HTERT RPE-1 (cell line): Measurements from ENCODE around the gene NATD1.
"Not testable (repeated sequence)": the region's sequence is repeated elsewhere in the genome, so short reads cannot be mapped to it uniquely, and the experiment has no call there.

ENCODE experiments used
- in situ Hi-C: fragments of 300-500 bp; cut with MboI; formaldehyde crosslinking; loops from 4 replicates; pipeline ENCODE4 v1.14.3; 2020; ENCODE audit warnings: low sequenced_read_pairs

Gene NATD1

DNA sequence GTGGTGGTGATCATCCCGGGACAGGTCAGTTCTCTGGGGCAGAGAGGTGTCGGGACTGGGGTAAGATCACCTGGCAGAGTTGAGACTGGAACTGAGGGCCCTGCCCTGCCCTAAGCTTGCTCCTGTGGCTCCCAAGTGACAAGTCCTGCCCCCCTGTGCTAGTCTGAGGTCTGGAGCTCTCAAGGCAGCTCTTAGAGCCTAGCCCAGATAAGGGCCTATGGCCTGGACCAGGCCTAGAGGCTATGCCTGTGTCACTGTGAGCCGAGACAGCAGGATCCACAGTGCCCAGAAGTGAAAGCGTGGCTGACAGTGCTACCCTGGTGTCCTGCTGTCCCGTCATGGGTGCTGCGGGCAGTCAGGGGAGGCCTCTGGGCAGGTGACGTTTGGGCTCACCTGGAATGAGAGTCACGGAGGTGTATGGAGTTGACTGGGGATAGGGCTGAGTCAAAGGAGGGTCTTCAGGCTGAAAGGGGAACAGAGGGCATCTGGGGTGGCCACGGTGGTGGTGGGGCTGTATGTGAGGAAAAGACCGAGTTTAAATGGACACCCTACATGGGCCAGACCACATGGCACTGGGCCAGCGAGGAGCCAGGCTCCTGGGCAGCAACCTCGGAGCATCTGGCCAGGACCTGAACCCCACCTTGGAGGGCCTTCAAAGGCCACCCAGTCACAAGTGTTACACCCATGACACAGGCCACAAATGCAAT, 5.5 kb downstream of the NATD1 start:
- in situ Hi-C loops = no loop called here

DNA sequence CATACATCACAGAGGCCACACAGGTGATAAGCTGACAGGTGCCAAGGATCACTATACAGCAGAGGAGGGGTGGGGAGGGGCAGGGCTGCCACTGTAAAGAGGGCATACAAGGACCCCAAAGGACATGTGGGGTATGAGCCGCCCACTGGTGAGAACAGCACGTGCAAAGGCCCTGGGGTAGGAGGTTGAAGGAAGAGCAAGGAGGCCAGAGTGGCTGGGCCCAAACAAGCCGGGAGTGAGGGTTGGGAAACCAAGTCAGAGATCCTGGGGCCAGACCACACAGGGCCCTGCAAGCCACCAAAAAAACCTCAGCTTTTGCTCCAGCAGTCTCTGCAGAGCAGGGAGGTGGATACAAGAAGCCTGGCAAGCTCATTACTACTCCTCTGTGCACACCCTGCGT, 6.5 kb downstream of the NATD1 start:
- in situ Hi-C loops = no loop called here

DNA sequence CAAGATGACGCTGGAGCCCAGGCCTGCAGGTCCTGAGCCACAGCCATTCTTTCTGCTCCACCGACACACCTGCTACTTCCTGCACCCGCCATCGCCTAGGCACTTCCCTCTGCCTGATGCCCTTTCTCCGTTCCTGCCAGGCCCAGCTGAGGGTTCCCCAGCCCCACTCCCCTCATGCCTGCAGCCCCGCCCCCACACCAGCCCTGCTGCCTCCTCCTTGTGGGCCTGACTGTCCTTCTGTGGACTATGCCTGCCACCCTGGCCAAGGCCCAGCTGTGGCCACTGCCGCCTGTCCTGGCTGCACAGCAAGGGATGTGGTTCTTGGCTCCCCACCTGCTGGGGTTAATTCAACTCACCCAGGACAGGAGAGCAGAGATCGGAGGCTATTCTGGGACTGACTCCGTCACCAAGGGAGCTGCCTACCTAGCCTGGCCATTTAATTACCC, 7.5 kb downstream of the NATD1 start:
- in situ Hi-C loops = no loop called here

DNA sequence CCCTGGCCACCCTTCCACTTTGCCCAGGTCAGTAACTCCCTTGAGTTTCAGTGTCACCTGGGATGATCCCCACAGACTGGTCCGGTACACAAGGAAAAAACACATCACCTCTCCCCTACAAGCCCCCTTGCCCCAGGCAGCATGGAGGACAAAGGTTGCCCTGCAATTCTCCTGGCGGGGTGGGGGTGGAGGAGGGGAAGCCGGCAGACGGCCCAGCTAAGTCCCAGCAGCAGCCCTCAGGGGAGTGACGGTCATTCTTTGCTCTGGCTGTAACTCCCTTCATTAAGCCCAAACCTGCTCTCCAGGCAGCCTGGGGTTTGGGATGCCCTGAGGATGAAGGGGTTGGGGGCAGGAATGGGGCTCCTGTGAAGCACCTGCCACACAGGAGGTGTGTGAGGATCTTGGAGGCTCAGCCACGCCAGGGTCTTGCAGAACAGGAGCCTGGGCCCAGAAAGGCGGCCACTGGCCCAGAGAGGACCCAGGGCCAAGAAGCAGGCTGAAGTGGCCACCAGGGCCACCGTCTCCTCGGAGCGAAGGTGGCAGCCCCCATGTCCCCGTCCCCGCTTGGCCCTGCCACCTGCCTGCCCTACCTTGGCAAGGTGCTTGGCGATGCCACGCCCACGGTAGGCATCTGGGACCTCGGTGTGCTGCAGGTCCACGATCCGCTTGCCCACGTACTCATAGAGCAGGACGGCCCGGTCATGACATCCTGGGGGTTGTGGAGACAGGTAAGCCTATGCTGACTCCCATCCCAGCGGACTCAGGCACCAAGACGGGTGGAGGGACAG, 9.5 kb downstream of the NATD1 start:
- in situ Hi-C loops = no loop called here

DNA sequence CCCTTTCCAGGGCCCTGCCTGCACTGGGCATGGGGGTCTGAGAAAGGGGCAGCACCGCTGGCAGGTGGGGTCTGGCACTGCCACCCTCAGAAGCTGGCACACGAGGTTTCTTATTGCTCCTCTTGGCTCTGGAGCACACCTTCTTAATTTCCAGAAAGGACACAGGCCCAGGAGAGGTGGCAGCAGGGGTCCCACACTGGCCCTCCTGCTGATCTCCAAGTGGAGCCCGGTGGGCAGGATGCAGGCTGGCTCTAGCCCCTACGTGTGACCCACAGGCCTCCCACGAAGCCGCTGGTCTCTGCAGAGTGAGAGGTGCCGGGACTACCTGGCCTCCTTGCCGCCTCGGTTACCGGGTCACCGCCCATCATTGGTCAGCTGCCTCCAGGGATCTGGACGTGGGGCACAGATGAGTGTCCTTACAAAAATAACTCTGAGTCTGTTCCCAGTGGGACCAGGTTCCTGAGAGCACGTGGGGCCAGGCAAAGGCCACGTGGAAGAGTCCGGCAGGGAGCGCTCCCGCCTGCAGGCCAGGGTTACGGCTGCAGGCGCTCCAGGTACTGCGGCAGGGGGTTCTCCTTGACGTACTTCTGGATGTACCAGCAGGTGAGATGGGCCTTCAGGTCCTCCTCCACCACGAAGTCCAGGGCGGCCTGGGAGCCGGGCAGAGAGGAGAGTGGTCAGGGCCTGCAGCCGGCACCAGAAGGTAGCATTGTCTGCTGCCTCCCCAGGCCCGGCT, 10.3 kb downstream of the NATD1 start:
- in situ Hi-C loops = no loop called here

DNA sequence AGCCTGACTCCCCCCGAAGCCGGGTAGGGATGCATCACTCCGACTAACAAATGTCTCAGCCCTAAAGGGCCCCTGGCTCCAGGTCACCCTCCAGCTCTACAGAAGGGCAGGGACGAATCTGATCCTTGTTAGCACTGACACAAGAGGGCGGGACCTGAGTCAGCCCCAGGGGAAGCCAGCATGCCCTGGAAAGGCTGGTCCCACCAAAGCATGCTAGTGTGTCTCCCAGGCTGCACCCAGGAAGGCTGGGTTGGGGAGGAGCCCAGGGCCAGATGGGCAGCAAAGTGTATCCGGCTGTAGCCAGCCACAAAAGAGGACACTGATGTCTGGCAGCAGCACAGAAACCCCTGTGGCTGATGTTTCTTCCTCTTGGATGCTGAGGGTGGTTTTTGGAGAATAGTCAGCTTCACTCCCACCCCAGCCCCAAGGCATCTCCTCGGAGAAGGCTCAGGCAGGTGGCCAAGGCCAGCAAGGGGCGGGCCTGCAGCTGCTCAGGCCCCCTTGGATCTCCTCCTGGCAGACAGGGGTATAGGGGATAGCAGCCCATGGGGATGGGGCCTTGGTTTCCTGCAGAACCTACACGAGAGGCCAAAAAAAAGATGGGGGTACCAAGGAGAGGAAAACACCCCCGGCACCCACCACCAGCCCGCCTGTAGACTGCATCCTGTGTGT, 11.0 kb downstream of the NATD1 start:
- in situ Hi-C loops = no loop called here

DNA sequence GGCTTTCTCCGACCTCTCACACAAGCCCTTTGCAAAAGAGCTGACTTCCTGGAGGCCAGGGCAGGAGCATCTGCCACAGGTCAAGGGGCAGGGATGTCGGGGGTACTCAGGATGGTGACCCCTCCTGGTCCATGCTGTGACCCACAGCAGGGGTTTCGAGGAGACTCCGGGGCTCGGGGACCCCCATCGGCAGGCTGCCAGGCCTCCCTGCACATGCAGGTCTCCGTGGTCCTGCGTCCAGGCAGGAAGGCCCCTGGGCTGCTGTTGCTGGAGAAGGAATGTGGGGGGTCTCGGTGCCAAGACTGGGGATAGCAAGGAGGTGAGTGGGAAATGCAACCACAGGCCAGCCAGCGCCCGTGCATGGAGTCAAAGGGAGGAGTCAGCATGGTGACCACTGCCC, 11.6 kb downstream of the NATD1 start:
- in situ Hi-C loops = no loop called here

DNA sequence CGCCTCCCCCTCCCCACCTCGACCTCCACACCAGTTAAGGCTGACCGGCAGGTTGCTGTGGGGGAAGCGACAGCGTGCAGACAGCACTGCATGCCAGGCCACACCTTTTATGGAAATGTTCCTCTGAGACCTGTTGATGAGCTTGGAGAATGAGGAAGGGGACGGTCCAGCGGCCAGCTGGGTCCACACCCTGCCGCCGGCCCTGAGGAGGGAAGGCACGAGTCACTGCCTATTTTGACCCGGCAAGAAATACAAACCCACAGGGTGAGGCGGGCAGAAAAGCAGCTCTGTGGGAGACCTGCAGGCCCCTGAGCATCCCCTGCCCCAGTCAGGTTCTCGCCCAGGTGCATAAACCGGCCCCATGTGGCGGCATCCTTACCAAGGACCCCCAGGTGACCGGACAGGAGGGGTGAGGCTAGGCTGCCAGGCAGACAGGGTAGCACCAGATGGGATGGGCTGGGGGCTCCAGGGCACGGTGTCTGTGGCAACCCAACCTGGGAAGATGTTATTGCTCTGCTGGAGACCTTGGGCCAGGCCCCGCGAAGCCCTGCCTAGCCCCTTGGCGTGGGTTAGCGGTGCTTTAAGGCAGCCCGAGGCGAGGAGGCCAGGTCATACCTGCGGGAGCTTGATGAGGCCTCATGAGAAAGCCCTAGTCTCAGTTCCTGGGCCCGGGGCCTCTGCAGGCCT, 12.7 kb downstream of the NATD1 start:
- in situ Hi-C loops = no loop called here

DNA sequence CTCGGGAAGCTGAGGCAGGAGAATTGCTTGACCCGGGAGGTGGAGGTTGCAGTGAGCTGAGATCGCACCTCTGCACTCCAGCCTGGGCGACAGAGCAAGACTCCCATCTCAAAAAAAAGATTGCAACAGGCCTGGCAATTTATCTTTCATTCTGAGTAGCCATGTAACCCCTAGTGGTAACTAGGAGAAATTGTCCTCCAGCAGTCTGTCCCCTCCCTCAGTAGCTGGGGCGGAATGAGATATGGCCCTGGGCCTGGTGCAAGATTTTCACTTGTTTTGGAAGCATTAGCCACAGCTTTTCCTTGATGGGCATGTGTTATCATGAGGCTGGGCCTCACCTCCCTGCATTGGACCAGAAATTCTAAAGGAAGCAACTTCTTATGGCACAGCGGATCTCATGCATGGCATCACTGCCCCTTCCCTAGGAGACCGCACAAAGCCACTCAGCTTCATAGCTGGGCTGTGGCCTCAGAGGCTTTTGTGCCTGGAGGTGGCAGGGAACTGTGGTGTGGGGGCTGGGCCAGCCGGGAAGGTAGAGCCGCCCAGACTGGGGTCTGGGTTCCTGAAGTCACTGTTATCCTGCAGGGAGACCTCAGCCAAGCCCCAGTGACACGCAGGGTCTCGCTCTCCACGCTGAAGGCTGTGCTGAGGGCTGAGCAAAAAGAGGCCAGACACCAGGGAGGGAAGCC, 13.4 kb downstream of the NATD1 start:
- in situ Hi-C loops = no loop called here

DNA sequence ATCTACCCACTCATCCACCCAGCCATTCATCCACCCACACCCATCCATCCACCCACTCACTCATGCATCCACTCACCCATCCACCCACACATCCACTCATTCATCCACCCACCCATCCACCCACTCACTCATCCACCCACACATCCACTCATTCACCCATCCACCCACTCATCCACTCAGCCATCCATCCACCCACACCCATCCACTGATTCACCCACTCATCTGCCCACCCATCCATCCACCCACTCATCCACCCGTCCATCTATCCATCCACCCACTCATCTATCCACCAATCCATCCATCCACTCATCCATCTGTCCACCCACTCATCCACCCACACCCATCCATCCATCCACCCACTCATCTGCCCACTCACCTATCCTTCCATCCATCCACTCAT, 17.3 kb downstream of the NATD1 start:
- in situ Hi-C loops = no loop called here

DNA sequence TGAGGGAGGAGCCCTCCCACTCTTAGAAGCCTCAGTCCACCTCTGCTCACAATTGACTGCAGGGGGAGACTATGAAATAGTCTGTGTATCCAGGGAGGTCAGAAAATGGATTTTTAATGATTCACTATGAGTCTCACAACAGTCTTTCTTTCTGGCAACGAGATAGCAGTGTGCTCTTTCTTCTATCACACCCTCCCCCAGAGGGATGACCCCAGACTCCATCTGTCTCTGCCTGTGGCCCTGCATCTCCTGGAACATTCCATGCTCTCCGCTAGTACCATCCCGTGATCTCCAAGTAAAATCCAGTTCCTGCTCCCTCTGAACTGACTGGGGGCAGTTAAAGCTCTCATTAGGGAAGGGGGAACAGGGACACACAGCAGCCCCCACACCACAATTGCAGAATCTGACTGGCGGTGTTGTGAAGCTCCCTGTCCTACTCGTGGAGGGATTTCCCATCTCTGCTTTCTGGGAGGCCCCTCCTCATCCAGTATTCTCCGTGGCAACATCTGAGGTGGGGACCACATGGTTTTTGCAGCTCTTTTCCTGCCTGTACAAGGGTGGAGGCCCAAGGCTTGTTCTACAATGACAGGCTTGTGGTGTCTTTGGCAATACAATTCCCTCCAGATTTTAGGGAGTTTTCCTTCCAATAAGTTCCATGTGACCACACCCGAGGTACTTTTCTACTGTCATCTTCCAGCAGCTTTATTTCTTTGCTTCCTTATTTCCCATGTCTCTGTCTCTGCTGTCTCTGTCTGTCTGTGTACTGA, 19.4 kb downstream of the NATD1 start:
- in situ Hi-C loops = no loop called here

DNA sequence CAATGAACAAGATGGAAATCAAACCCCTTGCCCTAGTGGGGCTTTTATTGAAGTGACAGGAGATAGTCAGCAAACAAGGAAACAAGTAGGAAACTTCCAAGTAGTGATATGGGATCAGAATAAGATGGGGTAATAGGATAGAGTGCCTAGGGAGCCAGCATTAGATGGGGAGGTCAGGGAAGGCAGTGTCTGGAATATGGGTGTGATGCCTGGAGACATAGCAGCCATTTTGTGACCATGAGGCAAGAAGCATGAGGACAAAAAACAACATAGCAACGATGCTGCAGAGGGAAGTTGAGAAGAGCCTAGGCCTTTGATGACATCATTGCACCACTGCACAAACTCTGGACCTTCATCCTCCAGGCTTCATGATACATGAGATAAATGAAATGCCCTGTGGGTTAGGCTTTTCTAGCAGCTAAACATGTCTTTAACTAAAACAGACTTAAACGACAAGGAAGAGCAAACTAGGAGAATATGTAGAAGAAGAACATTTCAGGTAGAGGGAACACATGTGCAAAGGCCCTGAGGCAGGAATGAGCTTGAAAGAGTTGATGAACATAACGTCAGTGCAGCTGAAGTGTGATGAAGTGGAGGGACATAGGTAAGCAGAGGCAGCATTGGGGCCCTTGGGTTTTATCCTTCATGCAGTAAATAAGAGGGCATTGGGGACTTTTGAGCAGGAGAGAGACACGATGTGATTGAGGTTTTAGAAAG, 21.0 kb downstream of the NATD1 start:
- in situ Hi-C loops = no loop called here

DNA sequence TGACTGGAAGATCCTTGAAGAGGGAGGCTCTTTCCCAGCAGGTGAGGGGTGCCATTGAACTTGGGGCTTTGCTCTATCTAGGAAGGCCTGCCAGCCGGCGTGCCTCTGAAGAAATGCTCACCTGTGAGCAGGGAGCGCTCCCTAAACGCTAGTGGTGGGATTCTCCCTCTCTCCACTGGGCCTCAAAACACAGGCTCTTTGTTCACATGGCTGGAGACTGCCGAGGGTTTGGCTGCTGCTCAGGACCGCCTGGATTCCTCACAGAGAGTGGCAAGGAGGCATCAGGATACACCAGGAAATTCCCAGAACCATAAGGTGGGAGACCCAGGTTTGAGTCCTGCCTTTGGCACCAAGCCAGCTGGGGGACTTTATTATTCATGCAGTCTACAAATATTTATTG, 21.7 kb downstream of the NATD1 start:
- in situ Hi-C loops = no loop called here

DNA sequence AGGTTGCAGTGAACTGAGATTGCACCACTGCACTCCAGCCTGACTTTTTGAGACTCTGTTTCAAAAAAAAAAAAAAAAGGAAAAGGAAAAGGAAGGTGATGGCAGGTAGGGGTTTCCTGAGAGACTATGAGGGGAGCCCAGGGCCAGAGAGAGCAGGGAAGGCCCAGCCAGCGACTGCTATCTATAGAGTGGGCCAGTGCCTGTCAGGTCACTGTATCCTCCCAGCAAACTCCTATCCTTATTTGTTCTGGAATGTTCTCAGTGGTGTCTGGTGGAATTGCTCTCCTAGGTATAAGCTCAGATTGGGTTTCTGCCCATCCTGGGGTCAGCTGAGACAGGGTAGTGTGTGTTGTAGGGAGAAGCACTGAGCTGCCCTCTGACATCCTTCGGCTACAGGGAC, 24.4 kb downstream of the NATD1 start:
- in situ Hi-C loops = no loop called here

DNA sequence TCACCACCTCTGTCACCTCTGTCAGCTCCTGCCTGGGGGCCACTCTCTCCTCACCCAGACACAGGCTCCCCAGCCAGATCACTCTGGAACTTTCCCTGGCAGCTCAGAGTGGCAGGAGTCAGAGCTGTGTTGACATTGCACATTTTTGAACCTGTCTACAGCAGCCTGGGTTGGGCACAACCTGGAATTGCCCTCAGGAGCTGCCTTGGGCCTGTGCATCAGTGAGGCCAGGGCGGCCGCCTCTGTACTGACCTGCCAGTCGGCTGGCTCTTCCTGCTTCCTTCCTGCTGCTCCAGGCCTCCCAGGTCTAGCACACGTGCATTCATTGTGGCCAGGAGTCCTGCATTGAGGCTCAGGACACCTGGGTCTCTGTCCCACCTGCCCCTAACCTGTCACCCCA, 25.1 kb downstream of the NATD1 start:
- in situ Hi-C loops = no loop called here

DNA sequence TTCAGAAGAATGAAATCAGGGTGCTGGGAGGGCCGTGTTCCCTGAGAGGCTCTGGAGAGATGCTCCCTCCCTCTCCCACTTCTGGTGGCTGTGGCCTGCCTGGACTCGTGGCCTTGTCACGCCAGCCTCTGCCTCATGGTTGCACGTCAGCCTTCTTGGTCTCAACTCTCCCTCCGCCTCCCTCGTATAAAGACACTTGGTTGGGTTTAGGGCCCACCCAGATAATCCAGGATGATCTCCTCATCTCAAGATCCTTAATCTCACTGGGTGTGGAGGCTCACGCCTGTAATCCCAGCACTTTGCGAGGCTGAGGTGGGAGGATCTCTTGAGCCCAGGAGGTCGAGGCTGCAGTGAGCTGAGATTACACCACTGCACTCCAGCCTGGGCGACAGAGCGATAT, 25.9 kb downstream of the NATD1 start:
- in situ Hi-C loops = not testable (repeated sequence)

DNA sequence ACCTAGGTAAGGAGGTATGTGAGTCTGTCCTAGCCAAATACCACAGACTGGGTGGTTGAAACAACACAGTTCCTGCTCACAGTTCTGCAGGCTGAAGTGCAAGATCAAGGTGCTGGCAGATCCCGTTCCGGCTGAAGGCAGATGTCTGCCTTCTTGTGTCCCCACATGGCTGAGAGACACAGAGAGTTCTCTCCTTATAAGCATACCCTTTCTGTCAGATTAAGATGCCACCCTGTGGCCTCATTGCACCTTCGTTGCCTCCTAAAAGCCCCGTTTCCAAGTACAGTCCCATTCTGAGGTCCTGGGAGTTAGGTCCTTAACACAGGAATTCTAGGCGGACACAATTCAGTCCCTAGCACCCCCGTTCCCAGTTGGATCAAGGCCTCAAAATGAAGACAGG, 30.1 kb downstream of the NATD1 start:
- in situ Hi-C loops = no loop called here

DNA sequence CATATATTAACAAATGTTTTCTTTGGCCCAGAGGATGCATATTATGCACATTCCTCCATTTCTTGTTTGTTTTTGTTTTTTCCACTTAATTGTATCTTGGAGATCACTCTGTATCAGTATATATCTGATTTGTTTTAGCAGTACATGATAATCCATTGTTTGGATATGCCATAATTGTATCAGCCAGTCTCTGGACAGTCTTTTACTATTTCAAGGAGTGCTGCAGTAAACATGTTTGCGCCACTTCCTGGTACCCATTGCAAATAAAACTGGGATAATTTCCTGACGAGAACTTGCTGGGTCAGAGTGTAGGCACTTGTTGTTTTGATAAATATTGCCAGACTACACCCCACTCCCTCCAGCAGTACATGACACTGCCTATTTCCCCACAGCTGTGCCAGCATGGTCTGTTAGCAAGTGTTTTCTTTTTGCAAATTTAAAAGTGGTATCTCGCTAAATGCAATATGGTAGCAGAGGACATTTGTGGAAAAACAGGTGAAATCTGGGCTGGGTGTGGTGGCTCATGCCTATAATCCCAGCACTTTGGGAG, 34.3 kb downstream of the NATD1 start:
- in situ Hi-C loops = no loop called here
